H9 (cell line): Measurements from ENCODE around the gene CCDC92. TPM values are rescaled to one million over a fixed set of nuclear protein-coding genes. Genes with fewer than 3 reads are reported as not detected.

Source experiments
- DNase-seq: peaks from one replicate; pipeline ENCODE4 v3.0.0-alpha.2; 2017
- H2AFZ ChIP-seq: one replicate; pipeline ENCODE4 v1.6.1; 2013; ENCODE audit warnings: mild to moderate bottlenecking, low read length, control low read depth, moderate library complexity
- H2AK5ac ChIP-seq: 2 replicates; pipeline ENCODE4 v1.6.1; 2013; ENCODE audit warnings: low read length, control low read depth, mixed read lengths; ENCODE audit not compliant: insufficient read length
- H2BK120ac ChIP-seq: one replicate; pipeline ENCODE4 v1.6.1; 2013; ENCODE audit warnings: low read depth, mild to moderate bottlenecking, low read length, control low read depth, inconsistent platforms; ENCODE audit not compliant: poor library complexity, severe bottlenecking
- H2BK12ac ChIP-seq: 2 replicates; pipeline ENCODE4 v1.6.1; 2013; ENCODE audit warnings: low read length, control low read depth, mixed read lengths, low read depth; ENCODE audit not compliant: insufficient read length
- H2BK15ac ChIP-seq: 2 replicates; pipeline ENCODE4 v1.6.1; 2013; ENCODE audit warnings: low read depth, low read length, control low read depth
- H2BK20ac ChIP-seq: one replicate; pipeline ENCODE4 v1.6.1; 2013; ENCODE audit warnings: low read depth, mild to moderate bottlenecking, low read length, control low read depth, inconsistent platforms; ENCODE audit not compliant: poor library complexity, severe bottlenecking
- H2BK5ac ChIP-seq: 2 replicates; pipeline ENCODE4 v1.6.1; 2013; ENCODE audit warnings: low read length, control low read depth, mixed read lengths; ENCODE audit not compliant: insufficient read length
- H3K14ac ChIP-seq: 2 replicates; pipeline ENCODE4 v1.6.1; 2013; ENCODE audit warnings: low read length, control low read depth; ENCODE audit not compliant: insufficient read depth
- H3K18ac ChIP-seq: 2 replicates; pipeline ENCODE4 v1.6.1; 2013; ENCODE audit warnings: low read depth, mild to moderate bottlenecking, mixed read lengths, low read length, control low read depth; ENCODE audit not compliant: insufficient read length
- H3K23ac ChIP-seq: 2 replicates; pipeline ENCODE4 v1.6.1; 2013; ENCODE audit warnings: low read length, control low read depth, mixed read lengths, low read depth; ENCODE audit not compliant: insufficient read length
- H3K23me2 ChIP-seq: 2 replicates; pipeline ENCODE4 v1.6.1; 2013; ENCODE audit warnings: low read depth, mild to moderate bottlenecking, mixed read lengths, low read length, control low read depth; ENCODE audit not compliant: insufficient read length, poor library complexity, severe bottlenecking
- H3K27ac ChIP-seq: 2 replicates; pipeline ENCODE4 v1.5.1; 2013; ENCODE audit warnings: low read length, control low read depth, mixed read lengths, low read depth; ENCODE audit not compliant: insufficient read length
- H3K27me3 ChIP-seq: 2 replicates; pipeline ENCODE4 v1.6.1; 2013; ENCODE audit warnings: low read length, control low read depth, inconsistent platforms; ENCODE audit not compliant: insufficient read depth
- H3K4ac ChIP-seq: 2 replicates; pipeline ENCODE4 v1.6.1; 2013; ENCODE audit warnings: low read depth, mild to moderate bottlenecking, control low read depth, inconsistent platforms, low read length, moderate library complexity
- H3K4me1 ChIP-seq: 2 replicates; pipeline ENCODE4 v1.6.1; 2013; ENCODE audit warnings: low read length, control low read depth, inconsistent platforms; ENCODE audit not compliant: insufficient read depth
- H3K4me2 ChIP-seq: 2 replicates; pipeline ENCODE4 v1.6.1; 2013; ENCODE audit warnings: low read length, control low read depth, mixed read lengths; ENCODE audit not compliant: insufficient read length, insufficient read depth
- H3K56ac ChIP-seq: 2 replicates; pipeline ENCODE4 v1.6.1; 2013; ENCODE audit warnings: low read depth, mild to moderate bottlenecking, mixed read lengths, low read length, control low read depth; ENCODE audit not compliant: insufficient read length
- H3K79me1 ChIP-seq: 2 replicates; pipeline ENCODE4 v1.6.1; 2013; ENCODE audit warnings: low read depth, mild to moderate bottlenecking, moderate library complexity, low read length, control low read depth, inconsistent platforms; ENCODE audit not compliant: insufficient read depth, poor library complexity, severe bottlenecking
- H3K79me2 ChIP-seq: 2 replicates; pipeline ENCODE4 v1.6.1; 2013; ENCODE audit warnings: low read length, control low read depth, inconsistent platforms; ENCODE audit not compliant: insufficient read depth
- H3K9ac ChIP-seq: 2 replicates; pipeline ENCODE4 v1.6.1; 2013; ENCODE audit warnings: low read length, control low read depth, mixed read lengths; ENCODE audit not compliant: insufficient read length; ENCODE audit errors: extremely low read depth
- H3K9me3 ChIP-seq: one replicate; pipeline ENCODE4 v1.6.1; 2013; ENCODE audit warnings: low read depth, low read length, inconsistent platforms; ENCODE audit not compliant: control insufficient read depth
- H3T11ph ChIP-seq: one replicate; pipeline ENCODE4 v1.6.1; 2013; ENCODE audit warnings: mild to moderate bottlenecking, low read length, control low read depth, inconsistent platforms
- H4K20me1 ChIP-seq: one replicate; pipeline ENCODE4 v1.6.1; 2013; ENCODE audit not compliant: control insufficient read depth, insufficient read length, insufficient read depth
- H4K5ac ChIP-seq: 2 replicates; pipeline ENCODE4 v1.6.1; 2013; ENCODE audit warnings: low read depth, mild to moderate bottlenecking, mixed read lengths, low read length, control low read depth; ENCODE audit not compliant: insufficient read length
- H4K8ac ChIP-seq: replicated peaks from 2 replicates; pipeline ENCODE4 v1.6.1; 2013; ENCODE audit warnings: low read length, control low read depth, mixed read lengths, low read depth; ENCODE audit not compliant: insufficient read length
- H4K91ac ChIP-seq: 2 replicates; pipeline ENCODE4 v1.6.1; 2013; ENCODE audit warnings: low read depth, mild to moderate bottlenecking, moderate library complexity, mixed read lengths, low read length, control low read depth; ENCODE audit not compliant: insufficient read length
- H3K27ac Mint-ChIP-seq, 3 experiments: 2 replicates in 2 of 3; 3 replicates in 1 of 3; pipeline ENCODE4 v1.8.0; 2020 to 2021; ENCODE audit warnings: mixed read lengths in 3 of 3, mild to moderate bottlenecking in 1 of 3, moderate library complexity in 1 of 3
- H3K27me3 Mint-ChIP-seq: 2 replicates; pipeline ENCODE4 v1.8.0; 2021; ENCODE audit warnings: low read depth, mild to moderate bottlenecking, moderate library complexity, mixed read lengths
- H3K36me3 Mint-ChIP-seq, 3 experiments: 2 replicates in 2 of 3; 3 replicates in 1 of 3; pipeline ENCODE4 v1.8.0; 2020 to 2021; ENCODE audit warnings: low read depth in 3 of 3, mixed read lengths in 3 of 3; ENCODE audit not compliant: insufficient read depth in 1 of 3
- H3K4me1 Mint-ChIP-seq, 2 experiments: 2 replicates each; pipeline ENCODE4 v1.8.0; 2020; ENCODE audit warnings: mixed read lengths in 2 of 2
- H3K4me3 Mint-ChIP-seq, 2 experiments: 2 replicates in 1 of 2; 3 replicates in 1 of 2; pipeline ENCODE4 v1.8.0; 2020 to 2021; ENCODE audit warnings: mild to moderate bottlenecking in 2 of 2, mixed read lengths in 2 of 2, moderate library complexity in 1 of 2
- H3K9me3 Mint-ChIP-seq, 2 experiments: 2 replicates in 1 of 2; 3 replicates in 1 of 2; pipeline ENCODE4 v1.8.0; 2020; ENCODE audit warnings: mild to moderate bottlenecking in 2 of 2, mixed read lengths in 2 of 2, moderate library complexity in 1 of 2
- WGBS: extraction: QIAGEN DNeasy Blood & Tissue Kit; methylation state at CpG from one replicate; pipeline ENCODE4 v1.1.7; 2013; ENCODE audit warnings: missing lambda C conversion rate, low lambda C conversion rate, mixed read lengths; ENCODE audit not compliant: insufficient read length; ENCODE audit errors: extremely low coverage; 5-methylcytosine and 5-hydroxymethylcytosine counted together
- total RNA-seq: library from RNA; stranded (reverse); gene quantifications from 2 replicates; pipeline ENCODE4 v1.2.1, GENCODE V29; 2021
- TF ChIP-seq, protein P1 (sequence below): fragments of 200-600 bp; sonication (generic); conservative IDR thresholded peaks from 3 replicates; pipeline ENCODE4 v1.8.0; 2021; ENCODE audit warnings: antibody characterized with exemption, mild to moderate bottlenecking

CCDC92 gene
- total RNA-seq, 1 experiment from 2014 or later: 1.3 TPM

DNA sequence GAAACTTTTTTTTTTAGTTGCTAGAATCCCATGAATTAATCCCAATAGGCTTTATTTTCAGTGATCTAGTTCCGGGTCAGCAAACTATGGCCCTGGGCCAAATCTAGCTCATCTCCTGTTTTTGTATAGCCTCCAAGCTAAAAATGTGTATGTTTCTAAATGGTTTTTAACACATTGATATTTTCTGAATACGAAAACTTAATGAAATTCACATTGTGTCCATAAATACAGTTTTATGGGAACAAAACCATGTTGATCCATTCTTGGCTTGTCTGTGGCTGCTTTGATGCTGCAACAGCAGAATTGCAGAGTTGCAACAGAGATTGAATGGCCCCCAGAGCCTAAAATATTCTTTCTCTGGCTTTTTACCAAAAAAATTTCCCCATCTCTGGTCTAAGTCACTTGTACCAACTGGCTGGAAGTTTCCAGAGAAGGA lies 47.9 kb upstream of the CCDC92 start:
- Histone ChIP-seq H2AFZ (no peak overlapping the region), H3K18ac (no peak overlapping the region), H3K79me2 (no peaks in the 10 kb centered on the region), H3K27me3 (no peaks in the 10 kb centered on the region), H3K14ac (no peak overlapping the region), H4K5ac (no peak overlapping the region), H3T11ph (no peak overlapping the region), H4K91ac (no peak overlapping the region), H4K8ac (no peak overlapping the region), H3K4me1 (no peaks in the 10 kb centered on the region), H3K4me2 (no peak overlapping the region), H4K20me1 (no peaks in the 10 kb centered on the region), H3K23me2 (no peaks in the 10 kb centered on the region), H2BK12ac (no peak overlapping the region), H2BK15ac (no peak overlapping the region), H3K27ac (no peak overlapping the region), H2AK5ac (no peak overlapping the region), H2BK5ac (no peak overlapping the region), H3K79me1 (no peaks in the 10 kb centered on the region), H2BK20ac (no peak overlapping the region), H3K4ac (no peak overlapping the region), H3K56ac (no peak overlapping the region), H2BK120ac (no peak overlapping the region), H3K9ac (no peak overlapping the region), H3K9me3 (no peaks in the 10 kb centered on the region), H3K23ac (no peak overlapping the region)
- no peak for DNase-seq
- no CpG with 5 or more reads among the region's 2 CpGs for WGBS
- Mint-ChIP-seq H3K9me3 (peaks cover under 1 to 3% of the 10 kb centered on the region in 2 experiments; a peak in 3 of 5 replicates), H3K4me1 (peaks cover 0 to 5% of the 10 kb centered on the region in 2 experiments; a peak in 2 of 4 replicates), H3K36me3 (peaks cover 0 to under 1% (median 0%) of the 10 kb centered on the region in 3 experiments; a peak in 3 of 7 replicates), H3K27ac (no peak overlapping the region), H3K4me3 (no peak overlapping the region), H3K27me3 (peaks cover 2% of the 10 kb centered on the region; the same call in 1 of the 2 replicates)
- TF ChIP-seq, protein P1, sequence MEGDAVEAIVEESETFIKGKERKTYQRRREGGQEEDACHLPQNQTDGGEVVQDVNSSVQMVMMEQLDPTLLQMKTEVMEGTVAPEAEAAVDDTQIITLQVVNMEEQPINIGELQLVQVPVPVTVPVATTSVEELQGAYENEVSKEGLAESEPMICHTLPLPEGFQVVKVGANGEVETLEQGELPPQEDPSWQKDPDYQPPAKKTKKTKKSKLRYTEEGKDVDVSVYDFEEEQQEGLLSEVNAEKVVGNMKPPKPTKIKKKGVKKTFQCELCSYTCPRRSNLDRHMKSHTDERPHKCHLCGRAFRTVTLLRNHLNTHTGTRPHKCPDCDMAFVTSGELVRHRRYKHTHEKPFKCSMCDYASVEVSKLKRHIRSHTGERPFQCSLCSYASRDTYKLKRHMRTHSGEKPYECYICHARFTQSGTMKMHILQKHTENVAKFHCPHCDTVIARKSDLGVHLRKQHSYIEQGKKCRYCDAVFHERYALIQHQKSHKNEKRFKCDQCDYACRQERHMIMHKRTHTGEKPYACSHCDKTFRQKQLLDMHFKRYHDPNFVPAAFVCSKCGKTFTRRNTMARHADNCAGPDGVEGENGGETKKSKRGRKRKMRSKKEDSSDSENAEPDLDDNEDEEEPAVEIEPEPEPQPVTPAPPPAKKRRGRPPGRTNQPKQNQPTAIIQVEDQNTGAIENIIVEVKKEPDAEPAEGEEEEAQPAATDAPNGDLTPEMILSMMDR: no peak
